H1 (cell line): ENCODE measurements around the gene CDK10. TPM values are rescaled to one million over a fixed set of nuclear protein-coding genes. Genes with fewer than 3 reads are reported as not detected.

Experiments used
- CHD7 ChIP-seq: fragments of 300-600 bp; sonication (generic); IDR thresholded peaks from 2 replicates; pipeline ENCODE4 v1.7.1; 2012; ENCODE audit warnings: low read length, moderate library complexity, mild to moderate bottlenecking, inconsistent platforms; ENCODE audit not compliant: insufficient replicate concordance
- GTF2F1 ChIP-seq: IDR thresholded peaks from 2 replicates; pipeline ENCODE4 v1.6.1; 2012; ENCODE audit warnings: low read depth, low read length, improper control_type of control experiment, borderline replicate concordance
- MAFK ChIP-seq: IDR thresholded peaks from 2 replicates; pipeline ENCODE4 v1.6.1; 2012; ENCODE audit warnings: low read depth, mild to moderate bottlenecking, improper control_type of control experiment, low read length
- POLR2A ChIP-seq, 2 experiments: IDR thresholded peaks; 1 replicate in 1 of 2; 2 replicates in 1 of 2; pipeline ENCODE4 v1.6.1; 2011; ENCODE audit warnings: low read depth in 2 of 2, low read length in 2 of 2, mild to moderate bottlenecking in 2 of 2; ENCODE audit errors: control extremely low read depth in 1 of 2
- SP4 ChIP-seq: IDR thresholded peaks from 2 replicates; pipeline ENCODE4 v1.6.1; 2012; ENCODE audit warnings: low read length, inconsistent platforms
- SRF ChIP-seq: IDR thresholded peaks from 2 replicates; pipeline ENCODE4 v1.6.1; 2011; ENCODE audit warnings: mild to moderate bottlenecking, low read depth, low read length, moderate library complexity
- polyA plus RNA-seq, 7 experiments: library from polyadenylated mRNA; depleted of rRNA in 3 of 7; stranded (reverse) in 5 of 7; unstranded in 2 of 7; fragments of >200 nt in 5 of 7; fragments of 200-250 nt in 2 of 7; gene quantifications; 1 replicate in 5 of 7; 2 replicates in 1 of 7; 4 replicates in 1 of 7; pipeline versions ENCODE4 v1.2.1 to v1.2.3, GENCODE V29; 2011 to 2013; ENCODE audit warnings: missing spikeins in 2 of 7, mixed read lengths in 2 of 7
- total RNA-seq: library from RNA; stranded (reverse); fragmentation: NEBNext Ultra II Directional; extraction: Animal tissue kit (Norgen Biotek cat#: 25700); gene quantifications from 2 replicates; pipeline ENCODE4 v1.2.1, GENCODE V29; 2021

Gene CDK10
- total and polyA plus RNA-seq, 2 of the 8 experiments (the other 6 are each of a cell fraction or from before 2014, with no cell fraction given), result 49.5 to 83.9 TPM

GRCh38 chr16:89638455-89638854 is 48.0 kb upstream of the CDK10 start (continued):
- no peak for TF ChIP-seq CHD7
- TF ChIP-seq GTF2F1, result no peak
- TF ChIP-seq POLR2A (IDR thresholded peaks at IDR 0.05; ENCODE audit: control extremely low read depth in 1 of 2, low read depth in 2 of 2, low read length in 2 of 2), result no peak
- TF ChIP-seq SP4, result no peak
- TF ChIP-seq MAFK, result no peak
- no peak for TF ChIP-seq SRF
